Measurements from ENCODE around the gene PPP6R1.

Gene PPP6R1

GRCh38 chr19:55285229-55285890 lies 26.5 kb upstream of the PPP6R1 start:
- Histone ChIP-seq H3K9ac (peak overlapping the region; percentile 80; the same call in 1 of the 2 replicates), H3K79me2 (ENCODE audit: insufficient read depth, low read depth) (no peaks in the 10 kb centered on the region), H2AFZ (ENCODE audit: low read depth) (no peak overlapping the region), H3K4me1 (ENCODE audit: low read depth, poor library complexity, severe bottlenecking) (peaks cover 36% of the 10 kb centered on the region), H3K4me2 (peak overlapping the region; percentile 59; the same call in 1 of the 2 replicates), H3K27ac (no peak overlapping the region), H3K27me3 (ENCODE audit: insufficient read depth, low read depth) (no peaks in the 10 kb centered on the region), H4K20me1 (ENCODE audit: insufficient read depth) (no peaks in the 10 kb centered on the region), H3K4me3 (IDR thresholded peaks at IDR 0.05; ENCODE audit: insufficient read depth, low read depth, low read length) (no peak overlapping the region), H3K36me3 (ENCODE audit: insufficient read depth) (no peaks in the 10 kb centered on the region)
- TF ChIP-seq CTCF (conservative IDR thresholded peaks at IDR 0.05; ENCODE audit: low read depth, low read length): no peak

- peak overlapping the region; percentile 80 for H3K9ac ChIP-seq
- peaks cover 3% of the 10 kb centered on the region; the same call in 1 of the 2 replicates for H3K79me2 ChIP-seq (ENCODE audit: insufficient read depth, low read depth)
- H3K27ac ChIP-seq: no peak overlapping the region
- no peak for TF ChIP-seq CTCF (conservative IDR thresholded peaks at IDR 0.05; ENCODE audit: low read depth, low read length)
- H2AFZ ChIP-seq (ENCODE audit: low read depth): no peak overlapping the region
- H3K4me2 ChIP-seq: peak overlapping the region; percentile 59; the same call in 1 of the 2 replicates
- peaks cover 37% of the 10 kb centered on the region for H3K4me1 ChIP-seq (ENCODE audit: low read depth, poor library complexity, severe bottlenecking)
- no peak overlapping the region for H3K4me3 ChIP-seq (IDR thresholded peaks at IDR 0.05; ENCODE audit: insufficient read depth, low read depth, low read length)
- no peaks in the 10 kb centered on the region for H3K27me3 ChIP-seq (ENCODE audit: insufficient read depth, low read depth)
- H4K20me1 ChIP-seq (ENCODE audit: insufficient read depth): no peaks in the 10 kb centered on the region
- no peaks in the 10 kb centered on the region for H3K36me3 ChIP-seq (ENCODE audit: insufficient read depth)
Observed at GRCh38 chr19:55284405-55285058, 25.7 kb upstream of the PPP6R1 start.

- peaks cover 7% of the 10 kb centered on the region; the same call in 1 of the 2 replicates for H3K79me2 ChIP-seq (ENCODE audit: insufficient read depth, low read depth)
- H3K4me3 ChIP-seq (IDR thresholded peaks at IDR 0.05; ENCODE audit: insufficient read depth, low read depth, low read length): no peak within 1 kb of the TSS
- peak within 1 kb of the TSS; percentile 69 for H2AFZ ChIP-seq (ENCODE audit: low read depth)
- H3K27ac ChIP-seq: no peak within 1 kb of the TSS
- H3K4me1 ChIP-seq (ENCODE audit: low read depth, poor library complexity, severe bottlenecking): peaks cover 37% of the 10 kb centered on the region
- H3K9ac ChIP-seq: peak within 1 kb of the TSS; percentile 80
- H3K27me3 ChIP-seq (ENCODE audit: insufficient read depth, low read depth): no peaks in the 10 kb centered on the region
- no peak for TF ChIP-seq CTCF (conservative IDR thresholded peaks at IDR 0.05; ENCODE audit: low read depth, low read length)
- no peaks in the 10 kb centered on the region for H3K36me3 ChIP-seq (ENCODE audit: insufficient read depth)
- H3K4me2 ChIP-seq: peak within 1 kb of the TSS; percentile 89
- no peaks in the 10 kb centered on the region for H4K20me1 ChIP-seq (ENCODE audit: insufficient read depth)
Observed at GRCh38 chr19:55283548-55284377, 24.9 kb upstream of the PPP6R1 start, which contains the start of gene BRSK1. BRSK1 (plus strand) TSS chr19:55283997; CDS start chr19:55284443, 446 bp downstream.

Data from KMS-11 (cell line).